Activated CD4-positive, alpha-beta T cell treated with anti-CD3 and anti-CD28 coated beads, Interleukin-2, amount 50 U/mL, for 48 hours (primary cell): ENCODE measurements around the gene PCSK5.

ENCODE experiments used
- DNase-seq, 2 experiments: peaks; one replicate each; pipeline ENCODE4 v3.0.0-alpha.2; 2020

Gene PCSK5

GRCh38 chr9:76092572-76092971 lies 202.1 kb downstream of the PCSK5 start:
- DNase-seq: no peak

- no peak for DNase-seq
These were observed 205.1 kb downstream of the PCSK5 start for GRCh38 chr9:76095585-76095984.

DNA sequence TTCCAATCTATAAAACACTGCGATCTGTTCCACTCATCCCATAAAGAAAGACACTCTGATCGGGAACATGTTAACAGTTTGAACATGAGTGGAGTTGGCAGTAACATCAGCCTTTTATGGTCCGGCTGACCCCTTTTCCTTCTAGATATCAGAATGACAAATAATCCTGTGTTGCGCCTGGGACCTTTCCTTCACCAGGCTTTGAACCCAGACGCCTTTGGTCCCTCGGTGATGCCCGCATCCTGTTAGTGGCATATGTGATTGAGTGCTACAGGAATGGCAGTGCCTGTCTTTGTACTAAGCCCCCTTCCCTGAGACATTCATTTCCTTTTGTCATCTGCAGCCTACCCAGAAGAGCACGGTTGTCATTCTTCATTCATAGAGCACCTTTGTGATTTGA lies 209.0 kb downstream of the PCSK5 start:
- no peak for DNase-seq

DNA sequence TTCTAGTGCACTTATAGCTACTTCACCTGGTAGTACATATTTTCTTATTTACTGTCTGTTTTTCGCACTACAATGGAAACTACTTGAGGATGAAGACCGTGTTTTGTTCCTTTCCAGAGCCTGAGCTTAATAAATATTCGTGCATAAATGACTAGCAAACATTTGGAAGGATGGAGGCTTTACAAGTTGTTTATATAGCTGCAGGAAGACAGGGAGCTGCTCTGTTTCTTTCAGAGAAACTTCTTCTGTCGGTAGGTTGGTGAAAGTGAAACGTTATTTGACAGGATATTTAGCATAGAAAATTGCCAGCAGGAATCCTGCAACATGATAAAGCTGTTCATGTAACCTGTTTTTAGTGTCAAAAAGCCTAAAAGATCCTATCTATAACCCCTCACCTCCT lies 210.6 kb downstream of the PCSK5 start:
- DNase-seq: no peak

- DNase-seq: no peak
These were observed 211.0 kb downstream of the PCSK5 start for GRCh38 chr9:76101491-76101890.

GRCh38 chr9:76101947-76102346 lies 211.5 kb downstream of the PCSK5 start:
- no peak for DNase-seq

GRCh38 chr9:76103531-76104315 lies 213.2 kb downstream of the PCSK5 start:
- DNase-seq: no peak

- DNase-seq: no peak
These were observed 217.0 kb downstream of the PCSK5 start for GRCh38 chr9:76107482-76107881.

GRCh38 chr9:76109953-76110352 lies 219.5 kb downstream of the PCSK5 start:
- no peak for DNase-seq

GRCh38 chr9:76112151-76112550 lies 221.7 kb downstream of the PCSK5 start:
- no peak for DNase-seq

DNA sequence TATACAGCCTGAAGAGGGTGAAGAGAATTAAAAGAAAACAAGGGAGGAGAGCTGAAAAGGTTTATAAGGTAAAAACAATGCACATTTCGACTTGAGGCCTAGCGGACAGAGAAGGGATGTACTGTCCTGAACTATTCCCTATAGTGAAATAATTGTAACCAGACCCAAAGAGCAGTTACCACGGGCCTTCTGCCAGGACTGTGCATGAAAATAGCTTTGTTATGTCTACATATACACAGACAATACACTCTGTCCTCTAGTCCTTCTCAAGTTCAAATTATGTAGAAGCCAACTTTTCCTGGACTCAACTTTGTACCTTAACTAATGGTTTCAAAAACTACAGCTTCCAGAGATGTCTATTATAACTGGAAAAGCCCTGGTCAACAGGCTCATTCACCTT lies 223.7 kb downstream of the PCSK5 start:
- DNase-seq: no peak

GRCh38 chr9:76115396-76115795 lies 224.9 kb downstream of the PCSK5 start:
- no peak for DNase-seq

- DNase-seq: no peak
These were observed 225.6 kb downstream of the PCSK5 start for GRCh38 chr9:76115982-76116646.

- no peak for DNase-seq
These were observed 226.4 kb downstream of the PCSK5 start for GRCh38 chr9:76116913-76117312.

- DNase-seq: no peak
These were observed 237.2 kb downstream of the PCSK5 start for GRCh38 chr9:76127637-76128036.

DNA sequence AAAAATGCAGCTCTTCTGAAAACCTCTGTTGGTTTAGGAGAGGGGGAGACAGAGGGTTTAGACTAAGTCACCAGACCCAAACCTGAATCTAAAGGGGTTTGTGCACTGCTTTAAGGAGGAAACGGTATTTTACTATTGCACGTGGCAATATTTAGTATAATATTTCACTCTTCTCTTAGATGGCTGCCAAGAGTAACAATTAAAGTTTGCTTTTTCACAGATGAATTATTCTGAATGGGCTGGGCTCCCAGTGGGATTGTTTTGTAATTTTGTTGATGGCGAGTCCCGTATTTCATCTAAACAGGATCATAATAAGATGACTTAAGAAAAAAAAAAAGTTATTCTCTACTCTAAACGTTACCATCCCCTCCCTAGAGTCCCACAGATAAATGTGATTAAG lies 245.4 kb downstream of the PCSK5 start:
- DNase-seq: no peak

- no peak for DNase-seq
These were observed 246.5 kb downstream of the PCSK5 start for GRCh38 chr9:76136986-76137385.

GRCh38 chr9:76137931-76138330 lies 247.5 kb downstream of the PCSK5 start:
- DNase-seq: no peak

DNA sequence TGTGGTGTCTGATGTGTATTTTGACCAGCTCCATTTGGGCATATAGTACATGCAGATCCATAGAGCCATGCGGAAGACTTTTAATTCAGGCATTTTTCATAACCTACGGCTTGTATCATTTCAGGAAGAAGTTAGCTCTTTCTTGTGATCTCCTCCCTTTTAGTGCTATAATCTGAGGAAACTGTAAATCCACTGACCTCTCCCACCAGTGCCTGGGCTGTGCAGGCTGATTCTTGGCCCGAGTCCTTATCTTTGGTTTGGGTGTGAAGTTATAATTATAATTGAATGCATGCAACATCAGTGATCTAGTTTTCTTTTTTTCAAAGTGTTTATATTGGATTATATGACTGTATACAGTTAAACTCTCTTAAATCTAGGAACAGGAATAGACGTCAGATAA lies 247.9 kb downstream of the PCSK5 start:
- DNase-seq: no peak

DNA sequence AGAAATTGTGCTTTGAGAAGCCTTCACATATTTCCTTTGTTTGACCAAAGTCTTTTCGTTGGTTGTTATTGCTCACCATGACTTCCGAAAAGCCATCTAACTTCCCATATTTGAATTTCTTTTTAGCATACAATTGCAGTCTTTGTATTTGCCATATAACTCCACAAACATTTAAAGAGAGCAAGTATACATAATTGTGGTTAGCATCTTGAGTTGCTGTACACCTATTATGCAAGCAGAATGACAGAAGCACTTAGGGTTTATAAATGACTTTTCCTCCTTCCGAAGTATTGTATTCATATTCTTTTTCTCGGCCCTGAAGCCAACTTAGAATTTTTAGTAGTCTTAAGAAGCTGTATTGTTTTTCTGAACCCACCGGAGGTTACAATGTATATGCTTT lies 253.4 kb downstream of the PCSK5 start:
- DNase-seq: no peak

DNA sequence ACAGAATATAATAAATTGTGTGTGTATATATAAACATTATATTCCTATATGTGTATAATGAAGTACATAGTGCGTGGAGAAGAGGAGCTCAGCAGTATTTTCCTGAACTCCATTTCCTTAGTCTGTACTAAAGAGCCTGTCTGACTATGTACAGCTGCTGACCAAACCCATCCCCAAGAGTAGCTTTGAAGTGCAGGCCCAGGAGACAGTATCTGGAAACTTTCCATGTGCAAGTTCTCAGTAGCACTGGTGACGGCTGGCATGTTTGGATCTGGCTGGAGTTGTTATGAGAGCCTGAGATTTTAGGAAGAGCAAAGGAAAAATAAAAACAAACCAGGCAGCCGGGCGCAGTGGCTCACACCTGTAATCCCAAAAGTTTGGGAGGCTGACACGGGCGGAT lies 259.5 kb downstream of the PCSK5 start:
- DNase-seq: no peak

GRCh38 chr9:76151267-76151666 lies 260.8 kb downstream of the PCSK5 start:
- no peak for DNase-seq

DNA sequence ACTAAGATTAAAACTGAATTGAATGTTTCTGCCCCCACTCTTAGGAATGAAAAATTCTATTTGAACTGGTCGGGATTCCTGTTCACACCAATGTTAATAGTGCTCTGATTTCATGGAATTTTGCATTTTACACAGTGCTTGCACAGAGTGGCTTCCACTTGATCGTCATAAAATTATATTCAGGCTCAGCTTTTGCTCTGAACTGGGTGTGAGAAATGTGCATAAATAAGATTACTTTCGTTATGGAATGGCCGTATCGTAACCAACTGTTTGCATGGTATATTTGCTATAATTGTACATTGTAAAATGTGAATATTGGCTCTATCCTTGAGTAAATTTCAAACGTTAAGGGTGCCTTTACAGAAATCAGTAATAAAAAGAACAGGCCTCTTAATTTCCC lies 262.9 kb downstream of the PCSK5 start:
- DNase-seq: no peak

GRCh38 chr9:76153902-76154629 lies 263.6 kb downstream of the PCSK5 start:
- no peak for DNase-seq
